ENCODE measurements around the gene PHLDB3. TPM values are rescaled to one million over a fixed set of nuclear protein-coding genes. Genes with fewer than 3 reads are reported as not detected.
A peak's percentile ranks its signal among the peaks of the same experiment; 100 is the strongest.

Gene PHLDB3
- total RNA-seq, 3 donors from 2014 or later, result 7.5 to 19.5 (median 15.1) TPM

DNA sequence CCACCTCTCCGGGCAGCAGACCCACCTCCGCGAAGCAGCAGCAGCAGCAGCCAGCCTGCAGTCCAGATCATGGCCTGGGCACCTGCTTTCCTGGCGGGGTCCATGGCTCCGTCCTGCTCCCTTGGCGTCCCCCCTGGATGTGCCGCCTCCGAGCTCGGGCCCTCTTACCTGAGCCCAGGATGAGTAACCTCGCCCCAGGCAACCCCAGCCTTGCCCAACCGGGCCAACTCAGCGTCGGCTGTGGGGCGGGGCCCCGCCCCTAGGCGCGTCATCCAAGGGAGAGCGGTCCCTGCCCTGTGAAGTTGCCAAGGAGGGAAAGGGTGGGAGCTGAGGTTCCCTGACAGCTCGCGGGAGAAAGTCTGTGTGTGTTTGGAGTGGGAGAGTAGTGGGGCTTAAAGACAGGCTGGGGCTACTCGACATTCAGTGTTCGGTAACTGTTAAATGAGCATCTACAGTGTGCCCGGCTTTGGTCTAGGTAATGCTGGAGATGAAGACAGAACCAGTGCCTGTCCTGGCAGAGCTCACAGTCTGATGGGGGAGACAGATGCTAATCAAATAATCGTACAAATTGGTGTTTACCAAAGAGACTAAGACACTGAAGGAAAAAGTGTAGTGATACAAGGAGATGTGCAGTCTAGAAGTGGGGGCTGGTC, 39.0 kb downstream of the PHLDB3 start, which contains the start of gene LYPD3:
TSS of gene LYPD3 (minus strand) at position 141 of the 653 bp plus-strand sequence. CDS start at position 104, 37 bp downstream.
- H3K4me1 ChIP-seq, result peaks cover 0 to 4% of the 10 kb centered on the region in 2 donors
- intact Hi-C loops (cut with DNase I; ENCODE audit: low total_unique reads), result no loop called here
- TF ChIP-seq, protein P1, sequence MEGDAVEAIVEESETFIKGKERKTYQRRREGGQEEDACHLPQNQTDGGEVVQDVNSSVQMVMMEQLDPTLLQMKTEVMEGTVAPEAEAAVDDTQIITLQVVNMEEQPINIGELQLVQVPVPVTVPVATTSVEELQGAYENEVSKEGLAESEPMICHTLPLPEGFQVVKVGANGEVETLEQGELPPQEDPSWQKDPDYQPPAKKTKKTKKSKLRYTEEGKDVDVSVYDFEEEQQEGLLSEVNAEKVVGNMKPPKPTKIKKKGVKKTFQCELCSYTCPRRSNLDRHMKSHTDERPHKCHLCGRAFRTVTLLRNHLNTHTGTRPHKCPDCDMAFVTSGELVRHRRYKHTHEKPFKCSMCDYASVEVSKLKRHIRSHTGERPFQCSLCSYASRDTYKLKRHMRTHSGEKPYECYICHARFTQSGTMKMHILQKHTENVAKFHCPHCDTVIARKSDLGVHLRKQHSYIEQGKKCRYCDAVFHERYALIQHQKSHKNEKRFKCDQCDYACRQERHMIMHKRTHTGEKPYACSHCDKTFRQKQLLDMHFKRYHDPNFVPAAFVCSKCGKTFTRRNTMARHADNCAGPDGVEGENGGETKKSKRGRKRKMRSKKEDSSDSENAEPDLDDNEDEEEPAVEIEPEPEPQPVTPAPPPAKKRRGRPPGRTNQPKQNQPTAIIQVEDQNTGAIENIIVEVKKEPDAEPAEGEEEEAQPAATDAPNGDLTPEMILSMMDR (IDR thresholded peaks at IDR 0.05), result no peak
- TF ChIP-seq POLR2A (IDR thresholded peaks at IDR 0.05), result no peak
- TF ChIP-seq POLR2AphosphoS5 (IDR thresholded peaks at IDR 0.05), result peak in 2 of 3 donors; percentile 16 to 27
- peak within 1 kb of the TSS; percentile 94 to 95 for H3K27ac ChIP-seq
- H3K4me3 ChIP-seq, result peak within 1 kb of the TSS; percentile 49 to 84 (median 71)
- no peaks in the 10 kb centered on the region for H3K27me3 ChIP-seq
- peak; percentile 89 to 95 for DNase-seq (ENCODE audit: low spot score in 2 of 2)
- H3K9me3 ChIP-seq, result no peaks in the 10 kb centered on the region
- no peaks in the 10 kb centered on the region for H3K36me3 ChIP-seq

DNA sequence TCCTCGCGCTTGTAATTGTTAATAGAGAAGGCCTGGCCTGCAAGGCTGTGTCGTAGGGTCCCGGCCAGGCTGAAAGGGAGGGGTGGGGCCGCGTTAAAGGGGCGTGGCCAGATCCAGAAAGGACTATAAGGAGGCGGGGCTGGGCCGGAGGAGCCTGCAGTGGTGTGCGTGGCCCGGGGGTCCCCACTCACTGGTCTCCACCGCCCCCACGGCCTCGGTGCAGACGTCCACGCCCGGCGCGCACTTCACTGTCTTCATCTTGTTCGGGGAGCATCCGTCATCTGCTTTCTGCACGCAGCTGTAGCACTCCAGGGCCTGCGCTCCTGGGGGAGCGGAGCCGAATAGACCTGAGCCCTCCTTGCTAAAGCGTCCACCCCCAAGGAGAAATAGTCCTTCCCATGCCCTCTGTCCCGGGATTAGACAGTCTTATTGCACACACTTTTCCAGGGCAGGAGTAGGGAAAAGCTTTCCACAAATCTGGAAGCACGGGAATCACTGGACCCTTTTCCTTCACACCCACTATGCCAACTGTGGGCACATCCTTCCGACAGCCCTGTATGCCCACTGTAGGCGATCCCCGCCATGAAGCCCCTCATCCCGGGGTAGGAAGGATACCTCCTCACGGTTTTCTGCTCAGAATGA, 40.3 kb downstream of the PHLDB3 start:
- intact Hi-C loops (cut with DNase I; ENCODE audit: low total_unique reads), result no loop called here
- Histone ChIP-seq H3K4me1 (peaks cover 0 to 4% of the 10 kb centered on the region in 2 donors), H3K4me3 (peak overlapping the region; percentile 49 to 84 (median 71)), H3K27me3 (no peaks in the 10 kb centered on the region), H3K9me3 (no peaks in the 10 kb centered on the region), H3K36me3 (no peaks in the 10 kb centered on the region), H3K27ac (peak overlapping the region; percentile 94 to 95)
- DNase-seq (ENCODE audit: low spot score in 2 of 2), result peak; percentile 76 to 77
- TF ChIP-seq, protein P1 (IDR thresholded peaks at IDR 0.05), result no peak
- TF ChIP-seq POLR2A (IDR thresholded peaks at IDR 0.05) (no peak), POLR2AphosphoS5 (IDR thresholded peaks at IDR 0.05) (no peak)

DNA sequence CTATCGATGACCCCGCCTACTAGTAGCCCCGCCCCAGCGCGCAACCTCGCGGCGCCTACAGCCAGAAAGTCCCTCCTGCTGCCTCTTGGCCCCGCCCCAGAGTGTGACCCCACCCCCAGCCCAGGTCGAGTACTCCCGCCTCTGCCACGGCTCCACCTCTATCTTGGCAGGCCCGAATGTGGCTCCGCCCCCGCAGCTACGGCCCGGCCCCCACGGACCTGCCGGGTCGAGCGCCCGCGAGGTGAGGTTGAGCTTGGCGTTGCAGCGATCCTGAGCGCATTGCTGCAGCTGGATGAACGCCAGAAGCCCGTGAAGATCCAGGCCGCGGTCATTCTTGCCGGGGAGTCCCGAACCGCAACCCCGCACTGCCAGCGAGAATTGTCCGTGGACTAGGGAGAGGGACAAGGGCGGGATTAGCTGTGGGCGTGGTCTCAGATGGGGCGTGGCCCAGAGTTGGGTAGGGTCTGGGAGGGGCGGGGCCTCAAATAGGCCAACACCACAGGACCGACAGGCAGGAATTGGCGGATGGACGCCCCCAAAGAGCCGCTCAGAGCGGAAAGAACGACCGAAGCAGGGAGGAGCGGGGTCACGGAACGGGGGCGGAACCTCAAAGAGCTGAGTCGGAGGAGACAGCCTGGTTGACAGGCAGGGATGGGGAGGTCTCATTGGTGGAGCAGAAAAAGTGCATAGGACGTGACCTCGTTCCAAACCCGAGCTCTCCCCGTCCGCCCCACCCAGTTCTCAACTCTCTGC, 41.0 kb downstream of the PHLDB3 start:
- intact Hi-C loops (cut with DNase I; ENCODE audit: low total_unique reads), result no loop called here
- peak overlapping the region; percentile 94 to 95 for H3K27ac ChIP-seq
- peak; percentile 98 to 100 for DNase-seq (ENCODE audit: low spot score in 2 of 2)

DNA sequence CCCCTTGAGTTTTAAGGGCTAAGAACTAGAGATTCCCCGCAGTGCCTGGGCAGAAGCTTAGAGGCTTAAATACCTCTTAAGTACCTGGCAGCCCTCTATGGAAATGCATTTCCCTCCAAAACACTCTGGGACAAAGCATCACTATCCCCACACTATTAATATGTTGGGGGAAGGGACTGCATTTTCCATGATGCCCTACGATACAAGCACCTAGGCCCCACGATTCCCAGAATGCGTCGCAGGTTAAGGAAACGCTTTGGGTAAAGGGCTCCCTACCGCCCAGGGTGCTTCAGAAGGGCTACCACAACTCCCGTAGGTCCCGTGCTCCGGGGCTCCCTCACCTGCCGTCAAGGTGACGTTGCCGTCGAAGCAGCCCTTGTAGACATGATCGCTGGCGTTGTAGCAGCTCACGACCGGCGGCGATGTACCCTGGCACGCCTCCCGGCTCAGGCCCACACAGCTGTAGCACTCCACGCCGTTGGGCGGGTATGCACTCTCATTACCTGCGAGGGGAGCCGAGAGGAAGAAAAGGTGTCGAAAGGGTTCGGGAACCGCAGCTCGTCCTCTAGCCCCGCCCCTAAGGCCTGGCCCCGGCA, 41.7 kb downstream of the PHLDB3 start:
- no peak for DNase-seq (ENCODE audit: low spot score in 2 of 2)
- H3K4me3 ChIP-seq, result peak overlapping the region; percentile 49 to 84 (median 71)
- H3K27ac ChIP-seq, result peak overlapping the region; percentile 94 to 95
- no peaks in the 10 kb centered on the region for H3K9me3 ChIP-seq
- no peaks in the 10 kb centered on the region for H3K36me3 ChIP-seq
- intact Hi-C loops (cut with DNase I; ENCODE audit: low total_unique reads), result no loop called here
- TF ChIP-seq POLR2A (IDR thresholded peaks at IDR 0.05) (peak; percentile 14), POLR2AphosphoS5 (IDR thresholded peaks at IDR 0.05) (peak in 1 of 3 donors; percentile 71)
- TF ChIP-seq, protein P1 (IDR thresholded peaks at IDR 0.05), result no peak
- H3K27me3 ChIP-seq, result no peaks in the 10 kb centered on the region
- H3K4me1 ChIP-seq, result peaks cover 0 to 4% of the 10 kb centered on the region in 2 donors

More for the DNA sequence above, 41.0 kb downstream of the PHLDB3 start:
- Histone ChIP-seq H3K4me3 (peak overlapping the region; percentile 49 to 84 (median 71)), H3K27me3 (no peaks in the 10 kb centered on the region), H3K4me1 (peaks cover 0 to 4% of the 10 kb centered on the region in 2 donors), H3K36me3 (no peaks in the 10 kb centered on the region), H3K9me3 (no peaks in the 10 kb centered on the region)
- TF ChIP-seq POLR2AphosphoS5 (IDR thresholded peaks at IDR 0.05), result peak; percentile 25 to 44 (median 38)
- TF ChIP-seq, protein P1 (IDR thresholded peaks at IDR 0.05), result no peak

Data from breast epithelium (tissue), 4 donors.